ENCODE measurements around the gene CDCA7L.

- TF ChIP-seq CTCF (IDR thresholded peaks at IDR 0.05; ENCODE audit: insufficient read depth, low read depth, low read length), result no peak
- no peak for TF ChIP-seq EZH2 (IDR thresholded peaks at IDR 0.05; ENCODE audit: insufficient read depth, low read length)
These were observed 62.6 kb downstream of the CDCA7L start for GRCh38 chr7:21883069-21883468.

Measured in astrocyte (in vitro differentiated cells and primary cell).